KMS-11 (cell line): Measurements from ENCODE around the gene HOXC6.

Source experiments
- H2AFZ ChIP-seq: fragments of 200-600 bp; sonication (generic); 2 replicates; pipeline ENCODE4 v1.6.1; 2016; ENCODE audit warnings: antibody characterized with exemption, mixed run types, low read depth
- H3K27ac ChIP-seq: fragments of 200-600 bp; sonication (generic); 2 replicates; pipeline ENCODE4 v1.6.1; 2016; ENCODE audit warnings: mild to moderate bottlenecking, mixed run types
- H3K27me3 ChIP-seq: fragments of 200-600 bp; sonication (generic); 2 replicates; pipeline ENCODE4 v1.6.1; 2017; ENCODE audit warnings: mild to moderate bottlenecking, low read depth, mixed run types, moderate library complexity; ENCODE audit not compliant: insufficient read depth
- H3K36me3 ChIP-seq: fragments of 200-600 bp; sonication (generic); 2 replicates; pipeline ENCODE4 v1.6.1; 2017; ENCODE audit warnings: mild to moderate bottlenecking, mixed run types; ENCODE audit not compliant: insufficient read depth
- H3K4me1 ChIP-seq: fragments of 200-600 bp; sonication (generic); 2 replicates; pipeline ENCODE4 v1.6.1; 2016; ENCODE audit warnings: mild to moderate bottlenecking, low read depth, mixed run types; ENCODE audit not compliant: poor library complexity, severe bottlenecking
- H3K4me2 ChIP-seq: fragments of 200-600 bp; sonication (generic); 2 replicates; pipeline ENCODE4 v1.7.0; 2016; ENCODE audit warnings: mild to moderate bottlenecking, mixed run types
- H3K4me3 ChIP-seq: fragments of 200-600 bp; sonication (generic); IDR thresholded peaks from 2 replicates; pipeline ENCODE4 v1.6.1; 2017; ENCODE audit warnings: low read depth, low read length, mixed read lengths; ENCODE audit not compliant: insufficient read depth
- H3K79me2 ChIP-seq: fragments of 200-600 bp; sonication (generic); 2 replicates; pipeline ENCODE4 v1.6.1; 2016; ENCODE audit warnings: low read depth, mixed run types; ENCODE audit not compliant: insufficient read depth
- H3K9ac ChIP-seq: fragments of 200-600 bp; sonication (generic); 2 replicates; pipeline ENCODE4 v1.6.1; 2016; ENCODE audit warnings: mild to moderate bottlenecking, mixed run types
- H4K20me1 ChIP-seq: fragments of 200-600 bp; sonication (generic); 2 replicates; pipeline ENCODE4 v1.6.1; 2016; ENCODE audit warnings: mild to moderate bottlenecking, mixed run types; ENCODE audit not compliant: insufficient read depth
- CTCF ChIP-seq: fragments of 200-600 bp; sonication (generic); conservative IDR thresholded peaks from 2 replicates; pipeline ENCODE4 v1.6.1; 2017; ENCODE audit warnings: low read depth, mild to moderate bottlenecking, antibody characterized with exemption, low read length, moderate library complexity, mixed read lengths

The HOXC6 gene

GRCh38 chr12:53987787-53988230, 40.4 kb upstream of the HOXC6 start:
- H3K4me2 ChIP-seq, result no peak overlapping the region
- H2AFZ ChIP-seq, result no peak overlapping the region
- no peaks in the 10 kb centered on the region for H3K79me2 ChIP-seq
- no peaks in the 10 kb centered on the region for H4K20me1 ChIP-seq
- H3K4me3 ChIP-seq, result no peak overlapping the region
- no peak overlapping the region for H3K27ac ChIP-seq
- peaks cover 98% of the 10 kb centered on the region for H3K27me3 ChIP-seq
- TF ChIP-seq CTCF, result peak; percentile 20; the same call in 1 of the 2 replicates
- no peaks in the 10 kb centered on the region for H3K36me3 ChIP-seq
- H3K4me1 ChIP-seq, result peaks cover 32% of the 10 kb centered on the region
- H3K9ac ChIP-seq, result no peak overlapping the region

- Histone ChIP-seq H3K4me1 (peaks cover 35% of the 10 kb centered on the region), H3K4me3 (no peak overlapping the region), H3K4me2 (peak overlapping the region; percentile 58), H3K36me3 (no peaks in the 10 kb centered on the region), H3K27me3 (peaks cover 98% of the 10 kb centered on the region), H2AFZ (peak overlapping the region; percentile 0; the same call in 1 of the 2 replicates), H3K9ac (no peak overlapping the region), H3K79me2 (no peaks in the 10 kb centered on the region), H3K27ac (no peak overlapping the region), H4K20me1 (no peaks in the 10 kb centered on the region)
- no peak for TF ChIP-seq CTCF
Observed at GRCh38 chr12:53988541-53989226, 39.6 kb upstream of the HOXC6 start.

- no peaks in the 10 kb centered on the region for H4K20me1 ChIP-seq
- H3K4me1 ChIP-seq, result peaks cover 35% of the 10 kb centered on the region
- H3K36me3 ChIP-seq, result no peaks in the 10 kb centered on the region
- H3K27me3 ChIP-seq, result peaks cover 98% of the 10 kb centered on the region
- H3K9ac ChIP-seq, result no peak overlapping the region
- no peaks in the 10 kb centered on the region for H3K79me2 ChIP-seq
- no peak overlapping the region for H3K27ac ChIP-seq
- peak overlapping the region; percentile 58 for H3K4me2 ChIP-seq
- peak; percentile 98 for TF ChIP-seq CTCF
- no peak overlapping the region for H3K4me3 ChIP-seq
- peak overlapping the region; percentile 0; the same call in 1 of the 2 replicates for H2AFZ ChIP-seq
Observed at GRCh38 chr12:53989227-53990113, 38.8 kb upstream of the HOXC6 start.

- Histone ChIP-seq H3K27ac (no peak overlapping the region), H3K9ac (no peak overlapping the region), H3K4me2 (no peak overlapping the region), H3K4me3 (no peak overlapping the region), H3K79me2 (no peaks in the 10 kb centered on the region), H3K27me3 (peaks cover 100% of the 10 kb centered on the region), H3K4me1 (peaks cover 43% of the 10 kb centered on the region), H2AFZ (no peak overlapping the region), H3K36me3 (no peaks in the 10 kb centered on the region), H4K20me1 (no peaks in the 10 kb centered on the region)
- TF ChIP-seq CTCF, result 0 out of 2 replicates have a peak, but pooled peaks have one; percentile 28
Observed at GRCh38 chr12:53990311-53991076, 37.7 kb upstream of the HOXC6 start.
